HG02884 (cell line): ENCODE measurements around the gene LSM6.

ENCODE experiments used
- ATAC-seq: cut with Tn5 transposase; IDR thresholded peaks from one replicate; pipeline ENCODE4 v1.9.1; 2021; ENCODE audit warnings: mild to moderate bottlenecking, moderate library complexity; ENCODE audit not compliant: unreplicated experiment

The LSM6 gene

DNA sequence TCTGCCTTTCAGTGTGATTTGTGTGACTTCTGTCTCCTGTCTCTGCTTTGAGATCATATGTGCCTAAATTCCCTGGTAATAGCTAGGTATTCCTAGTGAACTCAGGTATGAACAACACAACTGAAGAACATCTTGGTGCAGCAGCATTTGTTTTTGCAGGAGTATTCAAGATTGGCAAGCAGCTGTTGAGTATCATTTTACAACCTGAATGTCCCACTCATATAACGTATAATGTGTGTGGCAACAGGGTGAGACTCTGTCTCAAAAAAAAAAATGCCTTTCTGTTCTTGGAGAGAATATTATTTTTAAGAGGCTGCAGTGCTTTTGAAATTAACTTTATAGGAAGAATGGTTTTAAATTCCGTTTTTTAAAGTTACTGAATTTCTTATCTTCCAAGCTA, 7.7 kb downstream of the LSM6 start:
- no peak for ATAC-seq

DNA sequence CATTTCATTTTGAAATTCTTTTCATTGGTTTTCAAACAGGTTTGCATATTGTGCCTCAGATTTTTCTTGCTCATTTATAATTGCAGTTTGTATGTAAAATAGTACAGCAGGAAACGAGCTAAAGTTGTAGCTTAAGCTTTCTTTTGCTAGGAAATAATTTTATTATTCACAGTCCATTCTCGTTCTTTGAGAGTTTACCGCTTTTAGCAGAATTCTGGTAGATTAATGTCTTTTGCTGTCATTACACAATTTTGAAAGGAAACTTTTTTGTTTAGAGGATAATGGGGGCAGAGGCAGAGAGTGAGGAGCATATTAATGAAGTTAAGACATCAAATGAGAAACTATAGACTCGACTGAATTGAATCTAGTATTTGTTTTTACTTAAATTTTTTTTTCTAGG, 10.5 kb downstream of the LSM6 start:
- ATAC-seq: no peak

DNA sequence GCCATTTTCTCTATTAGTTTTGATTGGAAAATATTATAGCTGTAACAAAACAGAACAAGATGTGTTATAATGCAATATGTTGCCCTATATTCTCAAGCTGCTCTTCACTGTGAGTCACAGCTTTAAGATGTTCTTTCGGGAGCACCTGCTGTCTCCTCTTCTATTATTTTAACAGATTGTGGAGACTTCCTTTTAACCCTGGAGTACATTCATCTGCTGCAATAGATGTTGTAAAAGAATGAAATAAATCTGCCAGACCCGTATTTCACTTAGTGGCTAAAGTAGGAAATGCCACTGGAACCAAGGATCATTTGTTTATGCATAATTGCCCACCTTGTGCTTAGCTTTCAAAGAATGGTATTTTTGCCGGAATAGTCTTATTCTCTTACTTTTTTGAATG, 11.1 kb downstream of the LSM6 start:
- no peak for ATAC-seq

DNA sequence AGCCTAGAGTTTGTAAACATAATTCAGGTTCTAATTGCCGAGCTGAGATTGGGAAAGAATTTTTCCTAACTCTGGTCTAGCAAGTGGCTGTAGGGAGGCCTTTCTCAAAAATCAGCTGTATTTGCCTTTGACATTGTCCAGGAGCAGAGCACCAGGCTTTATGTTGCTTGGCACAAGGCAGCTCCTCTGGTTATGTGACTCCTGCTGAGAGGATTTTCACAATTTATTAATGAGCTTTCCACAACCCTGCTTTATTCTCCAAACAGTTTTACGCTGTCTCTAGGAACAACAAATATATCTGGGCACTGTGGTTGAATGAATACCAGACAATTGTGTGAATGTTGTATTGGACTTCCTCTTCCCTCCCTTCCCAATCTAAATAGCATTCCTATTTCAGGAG, 14.9 kb downstream of the LSM6 start:
- ATAC-seq: no peak

DNA sequence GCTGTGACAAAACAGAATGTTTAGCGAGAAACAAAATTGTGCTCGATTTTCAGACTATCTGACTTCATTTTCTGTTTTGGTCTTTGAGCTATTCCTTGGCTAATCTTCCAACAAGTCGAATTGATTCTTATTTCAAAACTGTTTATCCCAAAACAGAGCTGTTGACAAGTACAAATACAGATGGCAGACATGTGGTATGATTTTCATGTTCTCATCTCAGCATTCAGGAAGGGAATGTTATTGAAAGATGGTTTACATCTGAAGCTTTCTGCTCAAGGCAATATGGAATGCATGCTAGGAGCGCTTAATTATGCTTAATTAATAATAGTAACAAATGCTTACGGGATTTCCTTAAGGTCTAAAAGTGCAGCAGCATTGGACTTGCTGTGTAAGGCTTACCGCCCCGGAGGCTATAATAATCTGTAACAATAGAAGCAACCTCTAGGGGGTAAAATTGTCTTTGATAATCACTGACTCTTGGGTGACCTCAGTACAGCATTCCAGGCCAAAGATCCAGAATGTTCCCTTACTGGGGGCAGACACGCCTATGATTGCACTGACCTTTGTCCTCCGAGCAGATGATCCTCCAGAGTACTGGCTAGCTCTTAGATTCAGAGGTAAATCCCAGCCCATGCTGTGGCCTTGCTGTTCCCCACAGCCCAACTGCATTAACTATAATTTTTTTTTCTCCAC, 16.4 kb downstream of the LSM6 start:
- ATAC-seq: no peak

DNA sequence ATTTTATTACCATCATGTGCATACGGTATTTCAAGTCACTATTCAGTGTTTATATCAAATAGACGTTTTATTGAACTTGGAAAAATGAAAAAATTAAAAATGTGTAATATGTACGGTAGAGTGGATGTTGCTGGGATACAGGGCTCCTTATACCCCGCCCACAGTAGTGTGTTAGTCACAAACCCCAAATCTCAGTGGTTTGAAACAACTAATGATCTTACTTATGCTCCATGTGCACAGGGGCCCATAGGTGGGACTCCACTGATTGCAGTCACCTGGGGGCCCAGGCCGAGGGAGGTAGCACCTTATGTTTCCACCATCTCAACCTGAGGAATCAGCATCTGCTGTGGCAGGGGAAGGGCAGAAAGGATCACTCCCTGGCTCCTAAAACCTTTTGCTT, 18.1 kb downstream of the LSM6 start:
- ATAC-seq: no peak

DNA sequence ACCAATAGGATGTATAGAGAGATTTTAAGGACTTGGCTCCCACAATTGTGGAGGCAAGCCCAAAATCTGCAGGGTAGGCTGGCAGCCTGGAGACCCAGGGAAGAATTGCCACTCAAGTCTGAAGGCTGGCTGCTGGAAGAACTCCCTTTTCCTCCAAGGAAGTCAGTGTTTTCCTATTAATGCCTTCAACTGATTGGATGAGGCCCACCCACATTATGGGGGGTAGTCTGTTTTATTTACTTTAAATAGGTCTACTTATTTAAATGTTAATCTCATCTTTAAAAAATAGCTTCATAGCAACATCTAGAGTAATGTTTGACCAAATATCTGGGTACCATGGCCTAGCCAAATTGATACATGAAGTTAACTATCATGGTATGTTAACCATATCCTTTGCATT, 18.7 kb downstream of the LSM6 start:
- ATAC-seq: no peak

DNA sequence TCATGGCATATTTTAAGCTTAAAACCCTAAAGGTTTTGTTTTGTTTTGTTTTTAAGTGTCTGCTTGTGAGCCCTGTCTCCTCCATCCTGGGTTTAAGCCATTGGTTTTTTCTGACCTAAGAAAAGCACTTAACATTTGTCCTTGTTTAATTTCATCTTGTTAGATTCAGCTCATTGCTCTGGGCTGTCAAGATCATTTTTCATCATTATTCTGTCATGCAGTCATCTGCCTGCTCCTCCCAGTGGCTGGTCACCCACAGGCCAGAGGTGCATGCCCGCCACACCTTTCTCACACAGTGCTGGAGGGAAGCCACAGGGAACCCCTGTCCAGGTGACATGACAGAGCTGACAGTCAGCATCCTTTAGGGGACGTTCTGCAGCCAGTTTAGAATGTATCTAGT, 27.1 kb downstream of the LSM6 start:
- no peak for ATAC-seq

DNA sequence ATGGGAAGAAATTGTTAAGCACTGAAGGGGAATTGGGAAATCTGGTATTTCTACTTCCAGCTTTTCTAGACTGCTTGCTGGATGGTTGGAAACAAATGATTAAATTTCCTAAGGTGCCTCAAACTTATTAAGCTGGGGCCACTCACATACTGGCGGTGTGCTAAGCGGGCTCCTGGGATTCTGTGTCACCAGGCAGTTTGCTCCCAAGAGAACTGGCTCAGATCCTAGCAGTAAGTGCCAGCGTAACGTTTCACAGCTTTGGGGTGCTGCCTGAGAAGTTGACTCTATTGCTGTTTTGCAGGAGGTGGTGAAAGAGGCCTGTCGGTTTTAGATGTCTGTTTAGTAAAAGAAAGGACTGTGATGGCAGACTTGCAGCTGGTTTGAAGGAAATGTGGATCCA, 31.9 kb downstream of the LSM6 start:
- ATAC-seq: no peak

DNA sequence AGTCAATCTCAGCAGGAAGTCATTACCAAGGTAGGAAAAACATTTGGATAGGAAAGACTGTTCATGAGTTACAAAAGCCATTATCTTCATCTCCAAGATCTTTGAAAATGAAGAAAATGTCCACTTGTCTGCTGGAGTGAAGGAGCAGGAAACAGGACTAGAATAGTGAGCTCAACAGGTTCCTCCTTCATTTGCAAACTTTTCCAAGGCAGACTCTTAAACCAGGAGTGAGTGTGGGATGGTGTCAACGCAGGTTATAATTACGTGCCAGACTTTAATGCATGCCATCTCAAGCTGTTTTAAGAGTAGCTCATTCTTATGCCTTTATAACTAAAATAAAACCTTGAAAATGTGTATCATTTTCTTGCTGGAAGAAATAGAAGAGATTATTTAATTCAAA, 35.4 kb downstream of the LSM6 start:
- ATAC-seq: no peak

DNA sequence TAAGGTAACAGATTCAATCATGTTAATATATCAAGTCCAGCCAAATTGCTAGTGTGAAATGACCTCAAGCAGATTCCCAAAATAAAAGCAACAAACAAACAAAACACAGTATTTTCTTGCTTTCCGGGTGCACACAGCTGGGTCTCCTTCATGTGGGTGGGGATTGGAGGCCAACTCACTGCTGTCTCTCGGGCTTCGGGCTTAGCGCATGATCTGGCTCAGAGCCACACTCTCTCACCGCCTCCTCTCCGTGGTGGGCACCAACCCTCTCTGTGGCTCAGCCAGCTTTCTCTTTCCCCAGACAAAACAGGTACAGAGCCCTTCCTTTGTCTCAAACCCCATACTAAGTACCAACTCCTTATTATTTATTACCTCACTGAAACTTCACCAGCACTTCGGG, 35.9 kb downstream of the LSM6 start:
- ATAC-seq: no peak

DNA sequence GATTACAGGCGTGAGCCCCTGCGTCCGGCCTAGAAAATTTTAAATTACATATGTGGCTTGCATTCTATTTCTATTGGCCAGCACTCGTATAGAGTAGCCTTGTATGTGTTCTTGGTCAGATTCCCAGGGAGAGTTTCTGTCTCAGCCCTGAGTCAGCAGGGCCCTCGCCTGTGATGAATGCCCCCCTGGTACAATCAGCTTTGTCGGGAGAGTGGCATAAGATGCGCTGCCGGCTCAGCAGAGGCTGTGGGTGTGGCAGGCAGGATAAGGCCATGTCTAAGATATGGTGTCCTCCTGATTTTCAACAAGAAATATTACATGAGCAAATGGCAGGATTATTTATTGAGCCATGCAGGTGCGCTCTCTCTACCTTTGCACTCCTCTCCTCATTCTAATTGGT, 37.3 kb downstream of the LSM6 start:
- no peak for ATAC-seq

DNA sequence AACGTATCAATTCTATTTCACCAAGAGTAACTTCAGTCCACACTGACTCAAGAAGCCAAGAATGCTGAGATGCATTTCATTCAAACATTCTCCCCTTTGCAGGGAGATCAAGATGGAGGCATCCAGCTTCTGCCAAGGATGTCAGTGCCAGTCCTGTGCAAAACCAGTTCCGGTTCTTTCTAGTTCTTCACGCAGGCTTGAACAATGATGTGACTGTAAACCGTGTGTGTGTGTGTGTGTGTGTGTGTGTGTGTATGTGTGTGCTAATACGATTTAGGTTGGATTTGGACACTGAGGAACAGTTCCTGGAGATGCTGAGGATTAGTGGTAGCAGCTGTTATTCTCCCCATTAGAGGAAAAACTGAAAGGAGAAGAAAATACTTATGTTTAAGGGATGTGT, 38.7 kb downstream of the LSM6 start, which contains the start of gene REELD1:
TSS of gene REELD1 (plus strand) at position 301 of the 400 bp plus-strand sequence. CDS start 2,415 bp downstream, outside the sequence.
- ATAC-seq: no peak

DNA sequence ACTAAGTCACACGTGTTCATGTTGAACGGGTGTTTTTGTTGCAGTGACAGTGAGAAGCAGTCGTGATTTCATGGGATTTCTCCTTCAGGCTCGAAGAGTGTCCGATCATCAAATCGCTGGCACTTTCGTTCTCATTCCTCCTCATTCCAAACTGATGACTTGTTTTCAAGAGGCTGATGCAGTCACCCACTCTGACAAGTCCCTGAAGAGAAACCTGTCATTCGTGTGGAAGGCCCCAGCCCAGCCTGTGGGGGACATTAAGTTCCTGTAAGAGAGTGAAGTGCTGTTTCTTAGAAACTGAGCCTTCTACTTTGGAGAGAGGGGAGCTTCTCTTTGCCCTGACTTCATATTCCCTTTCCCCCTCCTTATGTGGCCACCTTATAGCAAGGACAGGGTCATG, 46.8 kb downstream of the LSM6 start:
- ATAC-seq: no peak

DNA sequence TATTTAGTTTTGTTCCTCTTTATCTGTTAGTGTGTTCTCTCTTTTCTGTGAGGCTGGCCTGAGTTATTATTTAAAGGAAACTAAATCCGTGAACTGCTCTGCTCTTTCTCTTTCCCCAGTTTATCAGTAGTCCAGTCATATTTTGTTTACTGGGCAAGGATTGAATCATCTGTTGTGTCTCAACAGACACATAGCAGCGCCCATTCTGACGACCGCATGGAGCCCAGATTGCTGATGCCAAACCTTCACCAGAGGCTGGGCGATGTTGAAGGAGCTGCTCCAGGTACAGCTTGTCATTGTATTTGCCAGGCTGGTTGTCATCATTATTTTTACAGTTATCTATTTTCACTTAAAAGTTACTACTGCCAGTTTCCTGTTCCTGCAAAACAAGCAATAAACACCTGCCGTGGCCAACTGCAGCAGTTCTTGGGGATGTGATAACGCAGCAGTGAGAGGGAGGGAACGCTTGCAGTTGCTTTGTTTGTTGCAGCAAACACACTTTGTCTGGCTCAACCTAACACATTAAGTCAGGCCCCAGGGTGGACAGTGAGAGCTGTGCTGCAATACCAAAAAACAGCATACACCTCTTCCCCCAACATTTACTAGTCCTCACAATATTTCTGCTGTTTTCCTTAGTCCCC, 48.9 kb downstream of the LSM6 start:
- ATAC-seq: no peak

DNA sequence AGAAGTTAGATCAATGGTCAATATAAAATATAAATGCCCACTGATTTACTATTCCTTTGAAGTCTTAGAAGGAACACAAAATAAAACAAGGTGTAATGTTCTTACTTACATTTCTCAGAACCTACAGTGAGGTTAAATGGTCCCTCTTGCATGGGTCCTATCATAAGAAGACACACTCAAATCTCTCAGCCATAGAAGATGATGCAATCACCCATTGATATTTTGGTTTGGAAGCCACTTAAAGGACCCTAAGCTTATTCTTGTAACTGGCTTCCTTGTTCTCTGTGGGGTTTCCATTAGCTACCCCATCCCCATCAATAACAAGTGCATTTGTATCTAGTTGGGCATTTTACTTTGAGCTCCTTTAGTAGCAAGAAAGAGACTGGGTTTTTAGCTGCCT, 53.9 kb downstream of the LSM6 start:
- no peak for ATAC-seq

DNA sequence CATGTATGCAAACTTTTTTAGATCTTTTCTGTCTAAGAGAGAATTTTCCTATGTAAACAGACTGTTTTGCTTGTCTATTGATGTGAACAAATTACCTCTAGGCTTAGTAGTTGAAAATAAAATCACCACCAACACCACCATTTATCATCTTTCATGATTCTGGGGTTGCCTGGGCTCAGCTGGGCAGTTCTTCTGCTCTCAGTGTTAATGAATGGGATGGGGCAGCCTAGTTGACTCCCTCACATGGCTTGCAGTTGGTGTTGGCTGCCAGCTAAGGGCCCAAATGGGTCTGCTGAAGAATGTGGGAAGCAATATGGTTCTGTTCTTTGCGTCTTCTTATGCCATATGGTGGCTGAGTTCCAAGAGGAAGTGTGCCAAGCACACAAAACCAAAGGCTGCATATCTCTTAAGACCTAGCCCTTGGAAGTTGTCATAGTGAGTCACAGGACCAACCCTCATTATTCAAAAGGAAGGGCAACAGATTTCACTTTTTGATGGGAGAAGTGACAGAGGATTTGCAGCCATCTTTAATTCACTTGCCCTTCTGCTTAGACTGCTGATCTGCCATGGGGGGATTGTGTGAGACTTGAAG, 56.7 kb downstream of the LSM6 start:
- ATAC-seq: no peak

DNA sequence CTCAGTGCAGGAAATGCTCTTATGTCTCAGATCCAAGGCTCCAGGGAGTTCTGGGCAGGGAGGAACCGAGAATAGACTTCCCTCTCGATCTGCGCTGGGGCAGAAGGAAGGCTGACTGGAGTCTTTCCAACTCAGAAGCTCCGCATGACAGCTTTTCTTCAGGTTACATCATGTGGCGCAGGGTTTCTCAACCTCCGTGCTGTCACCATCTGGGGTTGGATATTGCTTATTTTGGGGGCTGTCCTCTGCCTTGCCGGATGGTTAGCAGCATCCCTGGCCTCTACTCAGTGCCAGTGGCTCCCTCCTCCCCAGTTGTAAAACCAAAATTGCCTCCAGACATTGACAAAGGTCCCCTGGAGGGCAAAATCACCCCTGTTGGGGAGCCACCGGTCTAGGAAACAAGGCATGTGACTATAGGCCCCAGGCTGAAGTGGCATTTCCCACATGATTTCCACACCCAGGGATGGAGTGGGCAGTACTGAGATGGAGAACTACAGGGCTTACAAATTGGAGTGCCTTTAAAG, 60.2 kb downstream of the LSM6 start:
- no peak for ATAC-seq

DNA sequence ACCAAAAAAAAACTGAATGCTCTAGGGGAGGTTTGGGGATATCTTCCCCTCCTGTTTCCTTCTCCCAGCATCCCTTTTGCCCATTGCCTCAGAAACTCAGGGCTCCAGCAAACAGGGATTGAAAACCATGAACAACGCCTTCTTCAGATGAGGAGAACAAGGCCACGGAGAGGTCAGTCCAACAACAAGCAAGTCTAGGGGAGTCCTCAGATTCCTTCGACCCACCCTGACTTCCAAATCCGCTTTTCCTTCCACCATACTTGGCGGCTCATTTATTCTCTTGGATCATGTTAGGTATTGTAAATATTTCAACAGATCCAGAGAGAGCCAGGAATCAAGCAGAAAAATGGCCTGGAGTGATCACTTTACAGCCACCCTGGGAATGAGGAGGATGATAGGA, 60.7 kb downstream of the LSM6 start:
- no peak for ATAC-seq

DNA sequence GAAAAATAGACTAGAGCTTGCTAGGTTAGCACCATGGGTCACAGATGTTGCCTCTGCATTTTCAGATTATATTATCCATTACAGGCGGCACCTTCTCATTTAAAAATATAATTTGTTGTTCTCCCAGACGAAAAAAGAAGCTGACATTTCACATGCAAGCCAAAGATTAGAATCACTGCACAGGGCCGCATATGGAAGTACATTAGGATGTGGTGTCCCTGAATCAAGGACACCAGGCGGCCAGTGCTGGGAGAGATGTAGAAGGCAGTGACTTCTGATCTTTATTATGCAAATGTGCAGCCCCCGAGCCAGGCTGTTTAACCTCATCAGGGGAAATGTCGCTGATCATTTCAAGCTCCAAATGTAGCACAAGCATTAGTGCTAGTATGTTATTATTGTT, 61.6 kb downstream of the LSM6 start:
- no peak for ATAC-seq

DNA sequence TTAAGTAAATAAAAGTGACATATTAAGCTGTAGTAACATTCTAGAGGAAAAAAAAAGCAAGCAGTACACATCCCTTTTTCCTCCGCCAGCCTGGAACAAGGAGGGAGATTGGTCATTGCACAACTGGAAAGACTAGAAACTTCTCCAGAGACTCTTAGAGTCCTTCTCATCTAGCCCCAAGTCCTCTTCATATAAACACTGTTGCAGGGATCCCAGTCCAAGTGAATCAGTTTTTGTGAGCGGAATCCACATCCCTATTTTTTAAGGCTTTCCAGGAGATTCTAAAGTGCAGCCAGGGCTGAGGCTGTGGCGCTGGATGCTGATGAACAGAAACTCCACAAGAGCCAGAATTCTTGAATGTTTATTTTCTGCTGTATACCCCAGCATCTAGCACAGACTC, 62.6 kb downstream of the LSM6 start:
- no peak for ATAC-seq
